Non-pigmented ciliary epithelial cell (primary cell): ENCODE measurements around the gene SLC9A8.
A peak's percentile ranks its signal among the peaks of the same experiment; 100 is the strongest.

Source experiments
- DNase-seq: peaks from one replicate; pipeline ENCODE4 v3.0.0-alpha.2; 2010; ENCODE audit warnings: low read depth

Gene SLC9A8

GRCh38 chr20:49918446-49918845, 105.8 kb downstream of the SLC9A8 start:
- DNase-seq, result no peak

GRCh38 chr20:49919009-49919408, 106.4 kb downstream of the SLC9A8 start:
- no peak for DNase-seq

DNA sequence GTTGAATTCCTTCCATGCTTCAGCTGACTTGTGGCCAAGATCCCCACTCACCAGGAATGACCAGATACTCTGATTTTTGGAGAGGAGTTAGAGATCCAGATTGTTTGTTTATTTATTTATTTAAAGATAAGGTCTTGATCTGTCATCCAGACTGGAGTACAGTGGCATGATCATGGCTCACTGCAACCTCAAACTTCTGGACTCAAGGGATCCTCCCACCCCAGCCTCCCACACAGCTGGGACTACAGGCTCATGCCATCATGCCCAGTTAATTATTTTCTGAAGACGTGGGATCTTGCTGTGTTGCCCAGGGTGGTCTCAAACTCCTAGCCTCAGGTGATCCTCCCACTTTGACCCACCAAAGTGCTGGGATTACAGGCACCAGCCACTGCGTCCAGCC, 106.8 kb downstream of the SLC9A8 start:
- DNase-seq, result no peak

- no peak for DNase-seq
Measured at GRCh38 chr20:49924247-49924646, 111.6 kb downstream of the SLC9A8 start.

DNA sequence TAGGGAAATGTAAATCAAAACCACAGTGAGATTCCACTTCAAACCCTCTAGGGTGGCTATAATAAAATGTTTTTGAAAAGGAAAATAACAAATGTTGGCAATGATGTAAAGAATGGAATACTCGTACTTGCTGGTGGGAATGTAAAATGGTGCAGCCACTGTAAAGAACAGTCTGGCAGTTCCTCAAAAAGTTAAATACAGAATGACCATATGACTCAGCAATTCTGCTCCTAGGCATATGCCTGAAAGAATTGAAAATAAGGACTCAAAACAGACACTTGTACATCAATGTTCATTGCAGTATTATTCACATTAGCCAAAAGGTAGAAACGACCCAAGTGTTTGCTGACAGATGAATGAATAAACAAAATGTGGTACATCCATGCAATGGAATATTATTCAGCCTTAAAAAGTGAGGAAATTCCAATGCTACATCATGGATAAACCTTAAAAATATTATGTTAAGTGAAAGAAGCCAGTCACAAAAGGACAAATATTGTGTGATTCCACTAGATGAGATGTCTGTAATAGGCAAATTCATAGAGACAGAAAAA, 113.3 kb downstream of the SLC9A8 start:
- DNase-seq, result no peak

- peak; percentile 65 for DNase-seq
Measured at GRCh38 chr20:49928411-49929141, 115.9 kb downstream of the SLC9A8 start.

GRCh38 chr20:49929142-49929494, 116.5 kb downstream of the SLC9A8 start:
- DNase-seq, result no peak

- no peak for DNase-seq
Measured at GRCh38 chr20:49935746-49936152, 123.1 kb downstream of the SLC9A8 start.

GRCh38 chr20:49936153-49937026, 123.8 kb downstream of the SLC9A8 start, which contains the start of gene RNF114:
Gene RNF114 (plus strand): TSS chr20:49936397. CDS start chr20:49936413, 16 bp downstream.
- DNase-seq, result no peak

DNA sequence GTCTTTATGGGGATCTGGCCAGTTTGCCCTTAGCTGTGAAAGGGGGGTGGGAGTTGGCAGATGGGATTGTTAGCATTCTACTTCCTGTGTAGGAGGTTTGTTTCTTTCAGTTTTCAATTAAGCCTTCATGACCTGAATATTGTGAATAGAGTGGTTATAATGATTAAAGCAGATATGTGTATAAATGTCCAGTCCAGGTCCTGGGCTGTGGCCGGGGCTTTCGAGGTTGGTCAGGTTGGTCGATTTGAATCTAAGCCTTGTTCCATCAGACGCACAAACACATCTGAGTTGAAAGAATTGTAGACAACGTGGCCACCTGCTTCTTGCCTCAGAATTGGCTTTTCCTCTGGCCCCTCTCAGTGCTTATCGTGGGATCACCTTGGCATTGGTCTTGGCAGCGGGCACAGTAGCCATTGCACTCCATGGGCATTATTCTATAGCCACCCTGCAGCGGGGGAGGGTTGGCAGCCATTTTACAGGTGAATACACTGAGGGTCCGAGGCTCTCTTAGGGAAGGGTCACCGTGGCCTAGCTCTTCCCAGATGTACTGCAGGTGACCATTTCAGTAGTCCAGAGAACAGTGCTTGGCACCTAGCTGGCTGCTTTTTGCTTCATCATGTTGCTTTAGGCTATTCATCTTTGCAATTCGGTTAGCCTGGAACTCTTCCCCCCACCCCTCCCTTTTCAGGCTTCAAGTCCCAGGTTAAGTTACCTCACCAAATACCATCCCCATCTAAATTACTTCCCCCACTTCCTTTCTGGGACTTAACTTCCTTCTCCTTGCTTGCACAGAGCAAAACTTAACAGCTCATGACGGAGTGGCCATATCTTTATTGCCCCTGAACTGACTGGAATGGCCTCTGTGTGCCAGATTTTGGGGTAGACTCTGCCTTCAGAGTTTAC, 124.7 kb downstream of the SLC9A8 start:
- no peak for DNase-seq

GRCh38 chr20:49938173-49939163, 125.8 kb downstream of the SLC9A8 start:
- DNase-seq, result no peak

- no peak for DNase-seq
Measured at GRCh38 chr20:49941456-49941855, 128.8 kb downstream of the SLC9A8 start.
